Chondrocyte (in vitro differentiated cells): Measurements from ENCODE around the gene LGALS14. TPM values are rescaled to one million over a fixed set of nuclear protein-coding genes. Genes with fewer than 3 reads are reported as not detected.
"Not testable (repeated sequence)": the region's sequence is repeated elsewhere in the genome, so short reads cannot be mapped to it uniquely, and the experiment has no call there.

Experiments
- DNase-seq: peaks from one replicate; pipeline ENCODE4 v3.0.0; 2021; ENCODE audit warnings: mixed read lengths, low spot score
- H3K27ac Mint-ChIP-seq: one replicate; pipeline ENCODE4 v1.8.0; 2021; ENCODE audit warnings: mild to moderate bottlenecking, moderate library complexity, mixed read lengths; ENCODE audit not compliant: unreplicated experiment
- H3K27me3 Mint-ChIP-seq: 2 replicates; pipeline ENCODE4 v1.8.0; 2021; ENCODE audit warnings: low read depth, mixed read lengths
- H3K36me3 Mint-ChIP-seq: 2 replicates; pipeline ENCODE4 v1.8.0; 2021; ENCODE audit warnings: low read depth, mixed read lengths
- H3K4me1 Mint-ChIP-seq: 2 replicates; pipeline ENCODE4 v1.8.0; 2021; ENCODE audit warnings: low read depth, mild to moderate bottlenecking, mixed read lengths
- H3K4me3 Mint-ChIP-seq: one replicate; pipeline ENCODE4 v1.8.0; 2021; ENCODE audit warnings: mild to moderate bottlenecking, moderate library complexity, mixed read lengths; ENCODE audit not compliant: unreplicated experiment
- H3K9me3 Mint-ChIP-seq: 2 replicates; pipeline ENCODE4 v1.8.0; 2021; ENCODE audit warnings: low read depth, mixed read lengths
- long read RNA-seq: library from polyadenylated mRNA; stranded (forward); transcript quantifications from one replicate; pipeline ENCODE4 v2.0.0, GENCODE V29; 2021
- total RNA-seq: library from RNA; stranded (reverse); gene quantifications from 3 replicates; pipeline ENCODE4 v1.2.1, GENCODE V29; 2021
- TF ChIP-seq, protein P1 (sequence below): fragments of 200-600 bp; sonication (generic); IDR thresholded peaks from 2 replicates; pipeline ENCODE4 v1.5.0; 2021; ENCODE audit warnings: antibody characterized with exemption, mild to moderate bottlenecking, moderate library complexity

Gene LGALS14
- not detected in 3 replicates for total RNA-seq
- long read RNA-seq, result 0 reads

DNA sequence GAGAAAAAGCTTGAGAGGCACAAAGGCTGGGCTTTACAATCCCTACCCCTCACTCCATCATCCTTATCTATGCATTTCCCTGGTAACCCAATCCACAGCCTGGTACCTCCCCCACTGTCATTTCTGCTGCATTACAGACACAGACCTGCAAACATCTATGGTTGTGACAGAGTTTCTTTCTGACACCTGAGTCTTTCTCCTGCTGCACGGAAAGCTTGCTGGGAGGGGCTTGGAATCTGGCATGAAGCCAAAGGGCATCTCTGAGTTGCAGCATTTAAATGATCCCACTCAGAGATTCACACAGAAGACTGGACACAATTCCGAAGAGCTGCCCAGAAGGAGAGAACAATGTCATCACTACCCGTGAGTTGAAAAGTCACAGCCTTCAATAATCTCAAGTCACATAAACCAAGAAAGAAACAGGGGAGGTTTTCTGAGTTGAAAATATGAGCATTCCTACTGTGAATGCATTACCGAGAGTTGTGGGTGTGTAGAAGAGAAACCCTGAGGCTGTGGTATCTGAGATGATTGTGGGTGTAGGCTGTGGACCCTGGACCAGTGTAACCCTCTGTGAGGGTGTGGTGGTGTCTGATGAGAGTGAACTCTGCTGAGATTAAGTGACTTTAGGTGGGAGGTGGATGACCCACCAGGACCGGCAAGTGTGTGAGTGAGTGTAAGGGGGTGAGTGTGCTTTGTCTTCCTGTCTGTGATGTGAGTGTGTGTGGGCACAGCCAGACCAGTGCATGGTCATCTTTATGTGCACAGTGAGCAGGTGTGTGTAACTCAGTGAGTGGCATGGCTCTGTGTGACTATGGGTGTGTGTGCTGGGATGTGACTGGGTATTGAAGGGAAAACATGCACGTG, at the start of gene LGALS14:
Gene LGALS14, plus strand, starts transcription at position 301 of the 864 bp plus-strand sequence. Its CDS starts 48 bp downstream, at position 349.
- Mint-ChIP-seq H3K36me3 (no peaks in the 10 kb centered on the region), H3K9me3 (no peaks in the 10 kb centered on the region), H3K4me3 (no peak within 1 kb of the TSS), H3K27me3 (peaks cover 4% of the 10 kb centered on the region), H3K4me1 (no peaks in the 10 kb centered on the region), H3K27ac (no peak within 1 kb of the TSS)
- TF ChIP-seq, protein P1, sequence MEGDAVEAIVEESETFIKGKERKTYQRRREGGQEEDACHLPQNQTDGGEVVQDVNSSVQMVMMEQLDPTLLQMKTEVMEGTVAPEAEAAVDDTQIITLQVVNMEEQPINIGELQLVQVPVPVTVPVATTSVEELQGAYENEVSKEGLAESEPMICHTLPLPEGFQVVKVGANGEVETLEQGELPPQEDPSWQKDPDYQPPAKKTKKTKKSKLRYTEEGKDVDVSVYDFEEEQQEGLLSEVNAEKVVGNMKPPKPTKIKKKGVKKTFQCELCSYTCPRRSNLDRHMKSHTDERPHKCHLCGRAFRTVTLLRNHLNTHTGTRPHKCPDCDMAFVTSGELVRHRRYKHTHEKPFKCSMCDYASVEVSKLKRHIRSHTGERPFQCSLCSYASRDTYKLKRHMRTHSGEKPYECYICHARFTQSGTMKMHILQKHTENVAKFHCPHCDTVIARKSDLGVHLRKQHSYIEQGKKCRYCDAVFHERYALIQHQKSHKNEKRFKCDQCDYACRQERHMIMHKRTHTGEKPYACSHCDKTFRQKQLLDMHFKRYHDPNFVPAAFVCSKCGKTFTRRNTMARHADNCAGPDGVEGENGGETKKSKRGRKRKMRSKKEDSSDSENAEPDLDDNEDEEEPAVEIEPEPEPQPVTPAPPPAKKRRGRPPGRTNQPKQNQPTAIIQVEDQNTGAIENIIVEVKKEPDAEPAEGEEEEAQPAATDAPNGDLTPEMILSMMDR, result no peak
- DNase-seq, result no peak

GRCh38 chr19:39655613-39656012, 48.7 kb upstream of the LGALS14 start, which contains the start of gene LGALS16:
Gene LGALS16, plus strand, starts transcription at chr19:39655913. Its CDS starts 49 bp downstream, at chr19:39655962.
- peaks cover 15% of the 10 kb centered on the region for H3K27me3 Mint-ChIP-seq
- H3K27ac Mint-ChIP-seq, result no peak within 1 kb of the TSS
- H3K9me3 Mint-ChIP-seq, result no peaks in the 10 kb centered on the region
- H3K4me3 Mint-ChIP-seq, result no peak within 1 kb of the TSS
- DNase-seq, result no peak
- TF ChIP-seq, protein P1, result no peak
- no peaks in the 10 kb centered on the region for H3K36me3 Mint-ChIP-seq
- no peaks in the 10 kb centered on the region for H3K4me1 Mint-ChIP-seq

DNA sequence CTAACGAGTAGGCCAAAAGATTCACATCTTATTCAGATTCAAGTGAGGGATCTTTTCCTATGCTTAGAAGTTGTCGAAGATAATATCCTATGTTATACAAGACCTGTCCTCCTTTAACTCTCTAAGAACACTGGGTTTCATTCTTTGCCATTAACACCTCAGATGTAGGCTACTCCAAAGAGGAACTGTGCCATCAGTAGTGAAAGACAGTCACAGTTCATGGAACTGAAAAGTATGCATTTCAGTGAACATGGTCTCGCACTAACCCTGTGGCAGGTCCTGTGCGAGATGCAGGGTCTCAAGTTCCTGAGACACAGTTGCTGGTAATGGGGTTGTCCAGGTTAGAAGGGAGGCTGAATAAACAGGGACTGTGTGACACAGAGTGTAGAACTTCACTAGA, 44.5 kb upstream of the LGALS14 start:
- no peak for DNase-seq
- no peaks in the 10 kb centered on the region for H3K4me1 Mint-ChIP-seq
- H3K27me3 Mint-ChIP-seq, result peaks cover 3% of the 10 kb centered on the region
- TF ChIP-seq, protein P1, result no peak
- no peaks in the 10 kb centered on the region for H3K9me3 Mint-ChIP-seq
- no peak overlapping the region for H3K4me3 Mint-ChIP-seq
- no peak overlapping the region for H3K27ac Mint-ChIP-seq
- no peaks in the 10 kb centered on the region for H3K36me3 Mint-ChIP-seq

GRCh38 chr19:39660661-39661060, 43.6 kb upstream of the LGALS14 start:
- H3K4me1 Mint-ChIP-seq, result no peaks in the 10 kb centered on the region
- H3K36me3 Mint-ChIP-seq, result no peaks in the 10 kb centered on the region
- TF ChIP-seq, protein P1, result no peak
- no peak for DNase-seq
- H3K9me3 Mint-ChIP-seq, result no peaks in the 10 kb centered on the region
- peaks cover 5% of the 10 kb centered on the region for H3K27me3 Mint-ChIP-seq
- no peak overlapping the region for H3K4me3 Mint-ChIP-seq
- no peak overlapping the region for H3K27ac Mint-ChIP-seq

GRCh38 chr19:39661565-39661964, 42.7 kb upstream of the LGALS14 start:
- no peak for DNase-seq
- H3K9me3 Mint-ChIP-seq, result no peaks in the 10 kb centered on the region
- no peak overlapping the region for H3K4me3 Mint-ChIP-seq
- TF ChIP-seq, protein P1, result no peak
- no peaks in the 10 kb centered on the region for H3K4me1 Mint-ChIP-seq
- no peak overlapping the region for H3K27ac Mint-ChIP-seq
- no peaks in the 10 kb centered on the region for H3K36me3 Mint-ChIP-seq
- peaks cover 5% of the 10 kb centered on the region for H3K27me3 Mint-ChIP-seq

DNA sequence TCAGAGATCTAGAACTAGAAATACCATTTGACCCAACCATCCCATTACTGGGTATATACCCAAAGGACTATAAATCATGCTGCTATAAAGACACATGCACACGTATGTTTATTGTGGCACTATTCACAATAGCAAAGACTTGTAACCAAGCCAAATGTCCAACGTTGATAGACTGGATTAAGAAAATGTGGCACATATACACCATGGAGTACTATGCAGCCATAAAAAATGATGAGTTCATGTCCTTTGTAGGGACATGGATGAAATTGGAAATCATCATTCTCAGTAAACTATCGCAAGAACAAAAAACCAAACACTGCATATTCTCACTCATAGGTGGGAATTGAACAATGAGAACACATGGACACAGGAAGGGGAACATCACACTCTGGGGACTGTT, 34.4 kb upstream of the LGALS14 start:
- DNase-seq, H3K4me3 Mint-ChIP-seq, H3K9me3 Mint-ChIP-seq, H3K4me1 Mint-ChIP-seq, H3K27ac Mint-ChIP-seq, H3K36me3 Mint-ChIP-seq: not testable (repeated sequence)
- H3K27me3 Mint-ChIP-seq, result peaks cover 21% of the 10 kb centered on the region
